ENCODE data around the gene CSPG4. TPM values are rescaled to one million over a fixed set of nuclear protein-coding genes. Genes with fewer than 3 reads are reported as not detected.

The CSPG4 gene
- total RNA-seq, 3 donors from 2014 or later, result 6.3 to 42.9 (median 17.0) TPM

DNA sequence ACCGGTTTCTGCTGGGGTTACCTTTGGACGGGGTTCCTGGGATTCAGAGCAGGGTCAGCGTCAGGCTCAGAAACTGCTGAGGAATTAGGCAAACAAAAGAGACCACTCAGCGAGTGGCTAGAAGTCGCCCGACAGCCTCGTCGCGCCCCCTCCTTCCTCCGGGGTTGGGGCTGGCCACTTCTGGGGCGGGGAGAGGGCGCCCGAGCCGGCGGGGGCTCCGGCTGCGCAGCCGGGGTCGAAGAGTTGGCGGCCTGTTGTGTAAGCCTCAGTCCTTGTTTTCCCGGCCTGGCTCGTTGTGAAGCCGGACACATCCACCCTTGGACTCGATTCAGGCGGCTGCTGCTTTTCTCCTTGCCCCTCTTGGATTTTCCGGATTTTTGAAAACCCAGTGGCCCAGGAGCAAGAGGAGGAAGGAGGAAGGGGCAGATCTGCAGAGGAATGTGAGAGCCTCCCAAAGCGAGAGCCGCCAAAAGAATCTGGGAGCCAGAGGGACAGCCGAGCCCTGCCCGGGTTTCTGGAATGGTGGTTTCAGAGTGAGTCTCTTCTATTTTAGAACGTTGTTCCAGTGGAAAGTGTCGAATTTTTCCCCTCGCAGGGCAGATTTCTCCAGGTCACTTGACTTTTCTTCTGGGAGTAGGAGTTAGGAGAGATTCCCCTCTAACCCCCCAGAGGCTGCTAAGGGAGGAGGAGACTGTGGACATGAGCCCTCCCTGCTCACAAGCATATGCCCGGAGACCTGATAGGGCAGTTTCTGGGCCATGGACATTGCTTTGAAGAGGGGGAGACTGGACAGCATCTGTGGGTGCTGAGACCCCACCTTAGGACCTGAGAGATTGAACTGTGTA is 64.3 kb downstream of the CSPG4 start:
- no peaks in the 10 kb centered on the region for H3K9me3 ChIP-seq
- no peaks in the 10 kb centered on the region for H3K36me3 ChIP-seq
- H3K4me3 ChIP-seq, result peak overlapping the region; percentile 77 to 91 (median 90)
- TF ChIP-seq POLR2A (IDR thresholded peaks at IDR 0.05) (no peak), POLR2AphosphoS5 (IDR thresholded peaks at IDR 0.05) (no peak)
- TF ChIP-seq, protein P1, sequence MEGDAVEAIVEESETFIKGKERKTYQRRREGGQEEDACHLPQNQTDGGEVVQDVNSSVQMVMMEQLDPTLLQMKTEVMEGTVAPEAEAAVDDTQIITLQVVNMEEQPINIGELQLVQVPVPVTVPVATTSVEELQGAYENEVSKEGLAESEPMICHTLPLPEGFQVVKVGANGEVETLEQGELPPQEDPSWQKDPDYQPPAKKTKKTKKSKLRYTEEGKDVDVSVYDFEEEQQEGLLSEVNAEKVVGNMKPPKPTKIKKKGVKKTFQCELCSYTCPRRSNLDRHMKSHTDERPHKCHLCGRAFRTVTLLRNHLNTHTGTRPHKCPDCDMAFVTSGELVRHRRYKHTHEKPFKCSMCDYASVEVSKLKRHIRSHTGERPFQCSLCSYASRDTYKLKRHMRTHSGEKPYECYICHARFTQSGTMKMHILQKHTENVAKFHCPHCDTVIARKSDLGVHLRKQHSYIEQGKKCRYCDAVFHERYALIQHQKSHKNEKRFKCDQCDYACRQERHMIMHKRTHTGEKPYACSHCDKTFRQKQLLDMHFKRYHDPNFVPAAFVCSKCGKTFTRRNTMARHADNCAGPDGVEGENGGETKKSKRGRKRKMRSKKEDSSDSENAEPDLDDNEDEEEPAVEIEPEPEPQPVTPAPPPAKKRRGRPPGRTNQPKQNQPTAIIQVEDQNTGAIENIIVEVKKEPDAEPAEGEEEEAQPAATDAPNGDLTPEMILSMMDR (IDR thresholded peaks at IDR 0.05), result no peak
- peak in 1 of 2 donors; percentile 31 for DNase-seq (ENCODE audit: low spot score in 2 of 2)
- peak overlapping the region; percentile 93 to 98 for H3K27ac ChIP-seq
- peaks cover 16 to 47% of the 10 kb centered on the region in 2 donors for H3K4me1 ChIP-seq
- no peaks in the 10 kb centered on the region for H3K27me3 ChIP-seq
- intact Hi-C loops (cut with DNase I; ENCODE audit: low total_unique reads), result no loop called here

DNA sequence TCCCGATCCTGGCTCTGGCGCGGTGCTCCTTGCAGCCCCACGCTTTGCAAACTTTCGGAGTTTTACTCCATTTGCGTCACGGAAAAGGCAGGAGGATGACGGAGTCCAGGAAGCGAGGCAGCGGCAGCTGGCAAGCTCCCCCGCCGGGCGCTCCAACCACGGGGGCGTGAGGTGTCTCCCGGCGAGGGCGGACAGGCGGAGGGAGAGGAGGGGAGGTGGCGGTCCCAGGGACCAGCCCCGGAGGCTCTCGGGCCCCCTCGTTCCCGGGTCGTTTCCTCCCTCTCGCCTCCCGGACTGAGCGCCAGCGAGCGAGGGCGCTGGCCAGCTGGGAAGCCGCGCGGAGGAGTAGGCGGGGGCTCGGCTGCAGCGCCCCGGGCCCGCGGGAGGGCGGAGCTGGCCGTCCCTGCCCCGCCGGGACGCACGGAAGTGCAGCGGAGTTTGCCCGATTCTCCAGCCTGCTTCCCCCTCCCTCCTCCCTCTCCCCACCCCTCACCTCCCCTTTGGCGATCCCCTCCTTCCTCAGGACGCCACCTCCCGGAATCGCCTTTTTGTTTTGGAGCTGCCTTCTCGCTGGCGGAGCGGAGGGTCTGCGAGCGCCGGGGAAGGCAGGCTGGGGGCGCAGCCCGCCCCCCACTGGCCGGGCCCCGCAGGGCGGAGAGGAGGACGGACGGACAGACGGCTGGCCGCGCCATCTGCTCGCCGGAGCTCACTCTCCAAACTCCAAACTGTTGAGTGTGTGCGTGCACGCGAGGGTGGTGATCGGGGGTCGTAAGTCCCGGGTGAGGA is 65.1 kb downstream of the CSPG4 start, which contains the start of gene SNX33:
Gene SNX33 (plus strand): TSS at position 543 of the 786 bp plus-strand sequence. CDS start 1,191 bp downstream, outside the sequence.
- H3K36me3 ChIP-seq, result no peaks in the 10 kb centered on the region
- H3K4me3 ChIP-seq, result peak within 1 kb of the TSS; percentile 77 to 91 (median 90)
- peak; percentile 63 to 75 for DNase-seq (ENCODE audit: low spot score in 2 of 2)
- no peaks in the 10 kb centered on the region for H3K9me3 ChIP-seq
- H3K27me3 ChIP-seq, result no peaks in the 10 kb centered on the region
- peaks cover 16 to 39% of the 10 kb centered on the region in 2 donors for H3K4me1 ChIP-seq
- peak within 1 kb of the TSS; percentile 93 to 98 for H3K27ac ChIP-seq
- TF ChIP-seq, protein P1 (IDR thresholded peaks at IDR 0.05), result peak; percentile 13 to 46 (median 37)
- TF ChIP-seq POLR2AphosphoS5 (IDR thresholded peaks at IDR 0.05) (peak; percentile 22 to 52 (median 51)), POLR2A (IDR thresholded peaks at IDR 0.05) (peak; percentile 67)
- intact Hi-C loops (cut with DNase I; ENCODE audit: low total_unique reads), result no loop called here

- H3K36me3 ChIP-seq, result no peaks in the 10 kb centered on the region
- intact Hi-C loops (cut with DNase I; ENCODE audit: low total_unique reads), result no loop called here
- peaks cover 16 to 33% of the 10 kb centered on the region in 2 donors for H3K4me1 ChIP-seq
- TF ChIP-seq POLR2AphosphoS5 (IDR thresholded peaks at IDR 0.05), result no peak
- TF ChIP-seq, protein P1 (IDR thresholded peaks at IDR 0.05), result no peak
- no peak for TF ChIP-seq POLR2A (IDR thresholded peaks at IDR 0.05)
- no peaks in the 10 kb centered on the region for H3K9me3 ChIP-seq
- no peaks in the 10 kb centered on the region for H3K27me3 ChIP-seq
- H3K4me3 ChIP-seq, result peak overlapping the region; percentile 77 to 91 (median 90)
- peak in 1 of 2 donors; percentile 56 for DNase-seq (ENCODE audit: low spot score in 2 of 2)
- H3K27ac ChIP-seq, result peak overlapping the region; percentile 93 to 98
Measured at GRCh38 chr15:75646944-75647364, 65.7 kb downstream of the CSPG4 start.

DNA sequence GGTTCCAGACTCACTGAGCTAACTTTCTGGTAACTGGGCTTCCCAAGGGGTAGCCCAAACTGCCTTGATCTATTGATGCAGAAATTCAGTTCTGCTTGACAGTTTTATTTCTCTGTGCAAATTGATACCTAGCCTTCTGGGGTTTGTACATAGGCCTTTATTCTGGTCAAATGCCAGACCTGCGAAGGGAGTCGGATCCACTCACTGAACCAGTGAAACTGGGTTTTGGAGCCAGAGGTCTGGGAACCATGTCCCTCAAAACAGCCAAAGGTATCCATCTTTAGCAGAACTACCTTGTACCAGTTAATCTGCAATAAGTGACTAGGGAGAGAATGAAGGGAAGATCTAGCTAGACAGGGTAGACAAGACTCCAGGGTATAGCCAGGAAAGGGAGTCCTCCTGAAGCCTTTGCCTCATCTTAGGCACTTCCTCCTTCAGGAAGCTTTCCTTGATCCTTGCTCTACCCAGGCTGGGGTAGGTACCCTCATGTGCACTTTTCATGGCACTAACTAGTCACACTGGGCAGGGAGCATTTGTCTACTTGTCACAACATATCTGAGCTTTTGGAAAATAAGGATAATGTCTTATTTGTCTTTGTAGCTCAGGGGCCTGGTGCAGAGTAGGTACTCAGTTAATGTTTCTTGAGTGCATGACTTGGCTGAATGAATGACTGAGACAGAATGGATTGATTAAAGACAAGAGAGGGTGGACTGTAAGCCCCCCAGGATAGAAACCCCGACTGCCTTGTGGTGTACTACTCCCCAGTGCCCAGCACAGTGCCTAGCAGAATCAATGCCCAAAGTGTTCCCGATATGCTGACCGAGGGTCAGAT is 66.3 kb downstream of the CSPG4 start:
- DNase-seq (ENCODE audit: low spot score in 2 of 2), result no peak
- TF ChIP-seq, protein P1 (IDR thresholded peaks at IDR 0.05), result no peak
- no peak for TF ChIP-seq POLR2AphosphoS5 (IDR thresholded peaks at IDR 0.05)
- TF ChIP-seq POLR2A (IDR thresholded peaks at IDR 0.05), result no peak
- Histone ChIP-seq H3K9me3 (no peaks in the 10 kb centered on the region), H3K4me1 (peaks cover 16 to 27% of the 10 kb centered on the region in 2 donors), H3K27ac (peak overlapping the region; percentile 93 to 98), H3K4me3 (peak overlapping the region; percentile 77 to 91 (median 90)), H3K27me3 (no peaks in the 10 kb centered on the region), H3K36me3 (no peaks in the 10 kb centered on the region)
- intact Hi-C loops (cut with DNase I; ENCODE audit: low total_unique reads), result no loop called here

All from breast epithelium (tissue), 4 donors.